Thyroid gland (tissue), 4 donors: ENCODE measurements around the gene NRBF2.

ENCODE experiments used
- POLR2A ChIP-seq, 2 donors: fragments of 450-650 bp; IDR thresholded peaks; one replicate each; pipeline ENCODE4 v1.6.1; 2017; ENCODE audit warnings: antibody characterized with exemption in 2 of 2, mild to moderate bottlenecking in 2 of 2, moderate library complexity in 1 of 2
- TF ChIP-seq, protein P1 (sequence below), 6 experiments: fragments of 200-600 bp in 3 of 6; fragments of 450-650 bp in 3 of 6; sonication (generic) in 3 of 6; IDR thresholded peaks; one replicate each; pipeline ENCODE4 v1.5.1; 2016 to 2019; ENCODE audit warnings: antibody characterized with exemption in 6 of 6, mild to moderate bottlenecking in 2 of 6, inconsistent platforms in 1 of 6, moderate library complexity in 1 of 6

DNA sequence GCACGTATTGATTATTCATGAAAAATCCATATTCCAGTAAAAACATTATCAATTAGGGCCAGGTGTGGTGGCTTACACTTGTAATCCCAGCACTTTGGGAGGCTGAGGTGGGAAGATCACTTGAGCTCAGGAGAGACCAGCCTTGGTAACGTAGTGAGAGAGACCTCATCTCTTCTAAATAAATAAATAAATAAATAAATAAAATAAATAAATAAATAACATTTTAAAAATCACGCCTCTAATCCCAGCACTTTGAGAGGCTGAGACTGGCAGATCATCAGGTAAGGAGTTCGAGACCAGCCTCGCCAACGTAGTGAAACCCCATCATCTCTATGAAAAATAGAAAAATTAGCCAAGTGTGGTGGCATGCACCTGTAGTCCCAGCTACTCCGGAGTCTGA is 32.1 kb downstream of the NRBF2 start:
- TF ChIP-seq, protein P1, sequence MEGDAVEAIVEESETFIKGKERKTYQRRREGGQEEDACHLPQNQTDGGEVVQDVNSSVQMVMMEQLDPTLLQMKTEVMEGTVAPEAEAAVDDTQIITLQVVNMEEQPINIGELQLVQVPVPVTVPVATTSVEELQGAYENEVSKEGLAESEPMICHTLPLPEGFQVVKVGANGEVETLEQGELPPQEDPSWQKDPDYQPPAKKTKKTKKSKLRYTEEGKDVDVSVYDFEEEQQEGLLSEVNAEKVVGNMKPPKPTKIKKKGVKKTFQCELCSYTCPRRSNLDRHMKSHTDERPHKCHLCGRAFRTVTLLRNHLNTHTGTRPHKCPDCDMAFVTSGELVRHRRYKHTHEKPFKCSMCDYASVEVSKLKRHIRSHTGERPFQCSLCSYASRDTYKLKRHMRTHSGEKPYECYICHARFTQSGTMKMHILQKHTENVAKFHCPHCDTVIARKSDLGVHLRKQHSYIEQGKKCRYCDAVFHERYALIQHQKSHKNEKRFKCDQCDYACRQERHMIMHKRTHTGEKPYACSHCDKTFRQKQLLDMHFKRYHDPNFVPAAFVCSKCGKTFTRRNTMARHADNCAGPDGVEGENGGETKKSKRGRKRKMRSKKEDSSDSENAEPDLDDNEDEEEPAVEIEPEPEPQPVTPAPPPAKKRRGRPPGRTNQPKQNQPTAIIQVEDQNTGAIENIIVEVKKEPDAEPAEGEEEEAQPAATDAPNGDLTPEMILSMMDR (IDR thresholded peaks at IDR 0.05), result no peak
- no peak for TF ChIP-seq POLR2A (IDR thresholded peaks at IDR 0.05)
